ENCODE measurements around the gene PACSIN1.

Gene PACSIN1

DNA sequence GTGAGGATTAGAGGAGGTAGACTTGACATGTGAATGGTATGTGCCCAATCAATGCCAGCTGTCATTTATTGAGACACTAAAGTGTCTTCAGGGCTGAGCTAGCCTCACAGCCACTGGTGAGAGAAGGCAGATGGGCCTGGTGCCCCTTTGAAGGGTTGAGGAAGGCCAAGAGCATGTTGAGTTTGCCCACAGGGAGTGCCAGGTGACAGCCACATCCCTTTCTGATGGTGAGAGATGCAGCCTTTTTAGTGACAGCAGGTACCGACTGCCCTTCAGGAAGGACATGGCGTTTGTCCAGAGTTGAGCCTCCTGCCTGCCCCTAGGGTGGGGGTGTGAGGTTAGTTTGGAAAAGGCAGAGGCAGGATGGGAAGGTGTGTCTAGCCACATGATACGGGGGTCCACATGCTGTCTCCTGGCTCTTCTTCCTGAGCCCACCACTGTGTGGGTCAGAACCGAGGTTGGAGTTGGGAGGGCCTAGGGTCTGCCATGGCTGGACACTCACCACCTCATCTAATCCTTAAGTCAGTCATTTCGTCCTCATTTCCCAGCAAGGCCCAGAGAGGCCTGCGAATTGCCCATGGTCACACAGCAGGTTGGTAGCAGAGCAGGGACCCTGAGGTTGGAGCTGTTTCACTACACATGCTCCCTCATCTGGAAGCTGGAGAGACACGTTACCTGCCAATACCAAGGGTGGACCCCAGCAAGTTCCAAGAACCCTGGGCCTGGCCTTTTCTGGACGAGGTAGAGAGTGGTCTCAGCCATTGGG is 57.7 kb downstream of the PACSIN1 start:
- TF ChIP-seq, protein P1, sequence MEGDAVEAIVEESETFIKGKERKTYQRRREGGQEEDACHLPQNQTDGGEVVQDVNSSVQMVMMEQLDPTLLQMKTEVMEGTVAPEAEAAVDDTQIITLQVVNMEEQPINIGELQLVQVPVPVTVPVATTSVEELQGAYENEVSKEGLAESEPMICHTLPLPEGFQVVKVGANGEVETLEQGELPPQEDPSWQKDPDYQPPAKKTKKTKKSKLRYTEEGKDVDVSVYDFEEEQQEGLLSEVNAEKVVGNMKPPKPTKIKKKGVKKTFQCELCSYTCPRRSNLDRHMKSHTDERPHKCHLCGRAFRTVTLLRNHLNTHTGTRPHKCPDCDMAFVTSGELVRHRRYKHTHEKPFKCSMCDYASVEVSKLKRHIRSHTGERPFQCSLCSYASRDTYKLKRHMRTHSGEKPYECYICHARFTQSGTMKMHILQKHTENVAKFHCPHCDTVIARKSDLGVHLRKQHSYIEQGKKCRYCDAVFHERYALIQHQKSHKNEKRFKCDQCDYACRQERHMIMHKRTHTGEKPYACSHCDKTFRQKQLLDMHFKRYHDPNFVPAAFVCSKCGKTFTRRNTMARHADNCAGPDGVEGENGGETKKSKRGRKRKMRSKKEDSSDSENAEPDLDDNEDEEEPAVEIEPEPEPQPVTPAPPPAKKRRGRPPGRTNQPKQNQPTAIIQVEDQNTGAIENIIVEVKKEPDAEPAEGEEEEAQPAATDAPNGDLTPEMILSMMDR (IDR thresholded peaks at IDR 0.05; ENCODE audit: low read depth, low read length) = no peak
- DNase-seq (ENCODE audit: low read depth in 2 of 2) = no peak
- H3K4me3 ChIP-seq (replicated peaks in 1 of 2; ENCODE audit: low read depth in 2 of 2, low read length in 2 of 2) = no peak overlapping the region

DNA sequence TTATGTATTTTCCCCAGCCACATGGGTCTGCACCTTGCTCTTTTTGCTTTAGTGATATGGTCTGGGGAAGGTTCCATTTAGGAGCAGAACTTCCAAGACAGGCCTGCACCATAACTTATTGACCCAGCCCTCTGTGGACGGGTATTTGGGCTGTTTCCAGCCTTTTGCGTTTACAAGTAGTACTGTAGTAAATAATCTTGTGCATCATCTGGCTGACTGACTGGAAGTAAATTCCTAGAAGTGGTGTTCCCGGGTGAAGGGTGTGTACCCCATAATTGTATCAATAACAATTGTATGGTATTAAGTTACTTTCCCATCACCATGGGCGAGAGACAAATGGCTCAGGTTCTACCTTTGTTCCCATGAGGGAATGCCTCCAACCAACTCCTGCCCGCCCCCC is 58.6 kb downstream of the PACSIN1 start:
- DNase-seq (ENCODE audit: low read depth in 2 of 2) = no peak
- TF ChIP-seq, protein P1 (IDR thresholded peaks at IDR 0.05; ENCODE audit: low read depth, low read length) = no peak

DNA sequence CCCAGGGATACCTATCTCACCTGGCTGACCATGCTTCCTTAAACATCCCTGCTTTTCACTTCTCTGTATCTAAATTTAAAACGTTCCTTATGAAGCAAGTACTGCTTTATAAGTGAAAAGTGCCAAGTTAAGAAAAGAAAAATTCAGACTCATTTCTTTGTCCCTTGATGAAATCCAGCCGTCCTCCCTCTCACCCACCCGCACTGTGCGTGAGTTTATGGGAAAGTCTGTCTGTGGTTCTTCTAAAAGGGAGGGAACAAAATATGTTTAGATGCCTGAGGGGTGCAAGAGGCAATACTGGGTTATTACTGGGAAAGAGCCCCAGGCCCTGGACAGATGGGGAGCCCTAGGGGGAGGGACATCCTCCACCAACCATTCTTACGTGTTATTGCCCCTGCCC is 59.1 kb downstream of the PACSIN1 start:
- TF ChIP-seq, protein P1 (IDR thresholded peaks at IDR 0.05; ENCODE audit: low read depth, low read length) = no peak

More for the DNA sequence above, 58.6 kb downstream of the PACSIN1 start:
- no peak overlapping the region for H3K4me3 ChIP-seq (replicated peaks in 1 of 2; ENCODE audit: low read depth in 2 of 2, low read length in 2 of 2)

DNA sequence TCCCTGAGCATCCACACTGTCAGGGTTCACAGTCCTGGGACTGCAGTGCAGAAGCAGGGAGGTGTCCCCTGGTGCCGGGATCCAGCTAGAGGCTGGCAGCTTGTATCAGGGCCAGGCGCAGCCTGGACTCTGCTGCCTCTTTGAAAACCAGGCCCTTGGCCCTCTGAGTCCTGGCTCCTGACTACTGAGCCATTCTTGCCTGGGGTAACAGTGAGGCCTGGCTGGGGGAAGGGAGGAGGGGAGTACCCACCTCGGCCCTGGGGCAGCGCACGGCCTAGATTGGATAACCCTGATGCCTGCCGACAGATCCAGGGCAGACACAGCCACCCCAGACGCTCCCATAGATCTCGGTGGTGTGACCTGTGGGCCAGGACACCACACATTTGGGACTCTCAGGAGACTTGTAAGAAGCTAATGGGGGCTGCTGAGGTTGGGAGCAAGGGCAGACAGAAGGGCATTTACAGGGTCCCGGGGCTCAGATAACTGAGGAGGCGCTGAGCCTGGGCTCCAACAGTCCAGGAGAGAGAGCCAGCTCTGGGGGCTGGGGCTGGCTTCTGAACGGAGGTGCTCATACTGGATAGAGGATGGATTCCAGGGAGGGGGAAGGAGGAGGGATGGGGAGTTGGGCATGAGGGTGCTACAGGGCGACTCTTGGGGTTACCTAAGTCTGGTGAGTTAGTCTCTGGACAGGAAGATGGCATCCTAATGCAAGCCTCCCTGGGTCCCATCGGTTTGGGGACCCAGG is 59.7 kb downstream of the PACSIN1 start:
- TF ChIP-seq, protein P1 (IDR thresholded peaks at IDR 0.05; ENCODE audit: low read depth, low read length) = no peak
- DNase-seq (ENCODE audit: low read depth in 2 of 2) = no peak
- no peak overlapping the region for H3K4me3 ChIP-seq (replicated peaks in 1 of 2; ENCODE audit: low read depth in 2 of 2, low read length in 2 of 2)

More for the DNA sequence above, 59.1 kb downstream of the PACSIN1 start:
- no peak overlapping the region for H3K4me3 ChIP-seq (replicated peaks in 1 of 2; ENCODE audit: low read depth in 2 of 2, low read length in 2 of 2)
- no peak for DNase-seq (ENCODE audit: low read depth in 2 of 2)

DNA sequence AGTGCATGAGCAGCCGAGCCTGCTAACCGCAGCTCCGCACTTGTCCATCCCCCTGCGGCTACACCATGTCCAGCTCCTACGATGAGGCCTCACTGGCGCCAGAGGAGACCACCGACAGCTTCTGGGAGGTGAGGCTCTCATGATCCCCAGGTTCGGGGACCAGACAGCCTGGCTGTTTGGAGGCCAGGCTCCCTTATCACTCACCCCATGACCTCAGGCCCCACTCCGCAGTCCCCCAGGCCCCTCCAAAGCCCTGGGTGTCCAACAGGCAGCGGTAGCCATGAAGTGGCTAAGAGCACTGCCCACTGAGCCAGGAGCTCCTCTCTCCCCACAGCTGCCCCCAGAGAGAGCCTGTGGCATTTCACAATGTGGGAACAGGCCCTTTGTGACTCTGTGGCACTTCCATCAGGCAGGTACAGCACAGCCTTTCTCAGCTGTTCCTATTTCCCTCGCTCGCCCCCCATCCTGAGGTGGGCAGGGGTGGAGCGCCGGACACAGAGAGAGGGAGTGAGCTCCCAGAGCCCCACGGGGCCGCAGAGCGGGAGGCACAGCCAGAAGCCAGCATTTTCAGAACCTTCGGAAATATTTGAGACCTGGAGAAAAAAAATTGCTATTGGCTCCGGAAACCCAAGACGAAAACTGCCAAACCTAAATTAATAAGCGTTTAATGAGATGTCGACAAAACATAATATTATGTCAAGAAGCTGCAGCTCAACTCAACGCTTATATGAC is 60.5 kb downstream of the PACSIN1 start:
- TF ChIP-seq, protein P1 (IDR thresholded peaks at IDR 0.05; ENCODE audit: low read depth, low read length) = no peak
- no peak for DNase-seq (ENCODE audit: low read depth in 2 of 2)
- H3K4me3 ChIP-seq (replicated peaks in 1 of 2; ENCODE audit: low read depth in 2 of 2, low read length in 2 of 2) = no peak overlapping the region

DNA sequence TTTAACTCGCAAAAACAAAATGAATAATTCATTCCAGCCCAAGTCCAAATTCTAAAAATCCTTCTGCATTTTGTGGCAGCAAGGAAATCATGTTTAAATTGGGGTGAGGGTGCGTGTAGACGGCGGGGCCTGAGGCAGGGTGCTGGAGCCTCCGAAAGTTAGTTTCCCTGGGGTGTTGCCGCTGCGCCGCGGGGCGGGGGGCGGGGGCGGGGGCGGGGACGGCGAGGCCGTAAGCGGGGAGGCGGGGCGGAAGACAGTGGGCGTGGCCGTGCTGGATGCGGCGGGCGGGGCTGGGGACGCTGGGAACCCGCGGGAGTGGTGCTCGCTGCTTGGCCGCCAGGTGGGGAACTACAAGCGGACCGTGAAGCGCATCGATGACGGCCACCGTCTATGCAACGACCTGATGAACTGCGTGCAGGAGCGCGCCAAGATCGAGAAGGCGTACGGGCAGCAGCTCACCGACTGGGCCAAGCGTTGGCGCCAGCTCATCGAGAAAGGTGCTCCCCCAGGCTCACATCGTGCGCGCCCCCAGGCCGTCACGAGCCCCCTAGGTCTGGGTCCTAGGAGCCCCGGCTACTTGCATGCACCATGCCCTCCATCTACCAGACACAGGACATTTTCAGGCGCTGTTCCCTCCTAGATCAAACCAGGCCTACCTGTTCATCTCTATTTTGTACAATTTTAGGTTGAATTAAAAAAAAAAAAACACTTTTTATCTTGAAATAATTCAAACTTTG is 61.3 kb downstream of the PACSIN1 start:
- peak; percentile 92 to 93 for DNase-seq (ENCODE audit: low read depth in 2 of 2)
- TF ChIP-seq, protein P1 (IDR thresholded peaks at IDR 0.05; ENCODE audit: low read depth, low read length) = peak; percentile 72
- H3K4me3 ChIP-seq (replicated peaks in 1 of 2; ENCODE audit: low read depth in 2 of 2, low read length in 2 of 2) = no peak overlapping the region
